GM12872 (cell line): ENCODE data around the gene KIF9.
A peak's percentile ranks its signal among the peaks of the same experiment; 100 is the strongest.

Experiments used
- CTCF ChIP-seq: IDR thresholded peaks from 3 replicates; pipeline ENCODE4 v1.5.1; 2011; ENCODE audit warnings: low read depth, mild to moderate bottlenecking, low read length, moderate library complexity; ENCODE audit not compliant: insufficient read depth

KIF9 gene

DNA sequence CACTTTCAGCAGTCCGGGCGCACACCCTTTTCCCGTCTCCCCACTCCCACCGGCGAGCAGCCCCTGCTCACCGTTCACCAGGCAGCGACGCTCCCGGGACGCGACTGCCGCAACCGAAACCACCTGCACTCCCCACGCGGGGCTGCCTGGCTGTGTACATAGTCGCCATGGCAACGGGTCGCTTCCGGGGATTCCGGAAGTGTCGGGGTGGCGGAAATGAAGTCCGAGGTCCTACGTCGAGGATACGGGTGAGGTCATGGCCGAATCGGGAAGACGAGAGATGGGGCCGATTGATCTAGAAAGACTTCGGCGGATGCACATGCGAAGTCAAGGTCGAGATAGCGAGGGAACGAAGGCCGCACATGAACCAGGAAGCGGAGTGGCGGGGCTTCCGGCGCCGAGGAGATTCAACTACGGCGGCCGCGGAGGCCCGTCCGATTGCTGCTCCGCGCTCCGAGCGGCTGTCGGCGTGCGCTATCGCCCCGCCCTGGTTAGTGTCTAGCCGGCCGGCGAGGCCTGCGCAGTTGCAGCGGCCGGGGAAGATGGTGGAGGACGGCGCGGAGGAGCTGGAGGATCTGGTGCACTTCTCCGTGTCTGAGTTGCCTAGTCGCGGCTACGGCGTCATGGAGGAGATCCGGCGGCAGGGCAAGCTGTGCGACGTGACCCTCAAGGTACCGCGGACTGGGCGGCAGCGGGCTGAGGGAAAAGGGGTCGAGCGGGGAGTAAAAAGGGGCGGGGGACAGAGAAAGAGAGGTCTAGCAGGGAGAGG, at the start of gene KIF9, which contains the start of gene KLHL18:
Gene KIF9, minus strand, starts transcription at position 376 of the 769 bp plus-strand sequence. CDS start 5,425 bp downstream, outside the sequence.
Gene KLHL18, plus strand, starts transcription at position 521 of the 769 bp plus-strand sequence. Its CDS starts 22 bp downstream, at position 543.
- no peak for TF ChIP-seq CTCF

DNA sequence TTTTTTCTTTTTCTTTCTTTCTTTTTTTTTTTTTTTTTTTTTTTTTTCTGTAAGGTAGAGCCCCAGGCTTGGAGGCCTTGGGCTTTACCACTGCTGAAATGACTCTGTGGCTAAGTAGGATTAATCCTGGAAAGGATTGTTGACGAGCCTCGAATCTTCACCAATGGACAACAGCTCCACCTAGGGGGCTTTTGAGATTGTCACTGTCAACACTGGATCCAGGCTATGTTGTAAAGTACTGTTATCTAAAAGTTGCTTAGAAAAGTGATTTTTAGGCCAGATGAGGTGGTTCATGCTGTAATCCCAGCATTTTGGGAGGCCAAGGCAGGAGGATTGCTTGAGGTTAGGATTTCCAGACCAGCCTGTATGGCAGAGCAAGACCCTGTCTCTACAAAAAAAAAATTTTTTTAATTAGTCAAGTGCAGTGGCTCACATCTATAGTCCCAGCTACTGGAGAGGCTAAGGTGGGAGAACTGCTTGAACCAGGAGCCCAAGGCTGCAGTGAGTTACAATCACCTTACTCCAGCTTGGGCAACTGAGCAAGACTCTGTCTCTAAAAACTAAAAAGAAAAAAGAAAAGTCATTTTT, 41.8 kb upstream of the KIF9 start:
- TF ChIP-seq CTCF = peak; percentile 79

DNA sequence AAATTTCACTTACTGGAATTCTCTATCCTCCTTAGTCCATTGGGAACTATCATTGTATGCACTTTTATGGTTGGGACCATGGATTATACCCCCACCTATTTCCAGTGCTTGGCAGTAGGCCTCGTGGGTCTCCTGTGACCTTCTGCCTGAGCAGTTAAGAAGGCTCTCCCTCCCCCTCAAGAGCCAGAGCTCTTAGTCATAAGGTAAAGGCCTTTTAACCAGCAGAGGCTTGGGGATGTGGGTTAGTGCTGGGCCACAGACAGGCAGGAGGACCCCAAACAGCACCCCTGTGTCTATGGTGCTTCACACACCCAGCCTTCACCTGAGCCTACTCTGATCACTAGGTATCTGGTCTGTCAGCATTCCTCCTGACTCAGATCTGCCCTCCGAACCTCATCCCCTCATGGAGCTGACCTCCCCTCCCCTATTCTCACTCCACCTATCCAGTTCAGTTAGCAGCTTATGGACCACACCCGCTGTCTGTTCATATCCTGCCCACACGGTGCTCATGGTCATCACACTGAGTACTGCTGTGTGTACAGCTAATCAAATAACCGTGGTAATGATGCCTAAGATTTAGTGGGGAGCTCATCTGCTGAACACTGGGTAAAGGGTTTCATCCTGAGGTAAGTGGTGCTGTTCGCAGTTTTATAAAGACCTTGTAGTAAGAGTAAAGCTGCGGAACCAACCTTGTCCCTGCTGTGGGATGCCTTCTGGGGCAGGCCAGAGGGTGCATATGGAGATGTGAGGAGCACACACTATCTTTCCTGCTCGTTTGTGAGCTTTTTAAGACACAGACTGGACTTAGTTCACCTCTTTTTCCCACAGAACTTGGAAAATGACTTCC, 41.1 kb upstream of the KIF9 start:
- TF ChIP-seq CTCF = no peak

DNA sequence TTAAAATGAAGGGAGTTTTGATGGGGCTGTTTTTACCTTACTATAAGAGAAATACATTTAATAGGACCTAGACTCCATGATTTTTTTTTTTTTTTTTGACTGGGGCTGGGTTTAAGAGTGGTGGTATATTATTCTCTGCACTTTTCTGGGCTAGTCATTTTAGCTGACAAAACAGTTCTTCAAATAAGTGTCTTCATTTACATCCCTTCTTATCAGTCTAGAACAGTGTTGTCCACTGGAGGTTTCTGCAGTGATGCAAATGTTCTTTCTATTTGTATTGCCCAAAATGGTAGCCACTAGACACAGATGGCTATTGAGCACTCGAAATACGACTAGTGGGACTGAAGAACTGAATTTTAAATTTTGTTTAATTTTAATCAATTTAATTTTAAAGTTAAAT, 37.4 kb upstream of the KIF9 start:
- no peak for TF ChIP-seq CTCF

GRCh38 chr3:47318916-47319315, 36.3 kb upstream of the KIF9 start:
- TF ChIP-seq CTCF = no peak

DNA sequence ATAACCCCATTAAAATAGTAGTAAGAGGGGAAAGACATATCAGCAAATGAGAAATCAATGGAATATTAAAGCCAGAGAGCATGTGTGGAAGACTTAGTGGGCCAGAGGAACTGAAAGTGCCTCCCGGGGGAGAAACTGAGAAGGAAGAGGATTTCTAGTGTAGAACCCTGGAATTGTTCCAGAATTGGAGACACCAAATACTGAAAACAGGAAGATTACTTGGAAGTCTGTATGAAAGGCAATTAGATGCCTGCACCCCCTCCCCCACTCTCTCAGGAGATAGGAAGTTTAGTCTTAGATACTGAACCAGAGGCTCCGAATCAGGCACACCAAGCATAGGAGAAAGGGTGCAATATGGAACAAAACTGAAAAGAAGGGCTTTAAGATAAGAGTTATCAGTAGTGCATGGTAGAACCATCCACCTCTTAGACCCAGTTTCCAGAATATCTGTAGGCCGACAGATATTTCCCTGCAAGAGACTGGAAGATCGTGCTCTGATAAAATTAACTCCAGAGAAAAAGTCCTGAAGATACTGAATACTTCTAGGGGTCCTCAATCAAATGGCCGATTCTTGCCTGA, 32.6 kb upstream of the KIF9 start:
- no peak for TF ChIP-seq CTCF
